ENCODE measurements around the gene LITAF. TPM values are rescaled to one million over a fixed set of nuclear protein-coding genes. Genes with fewer than 3 reads are reported as not detected.

LITAF gene
- total RNA-seq, 5 donors from 2014 or later (not counting 1 experiment from before 2014, with no cell fraction given): 150 to 256 (median 161) TPM

- H3K9me3 Mint-ChIP-seq: peaks cover 0 to 4% (median 4%) of the 10 kb centered on the region in 3 donors
- Histone ChIP-seq H3K9me3 (no peaks in the 10 kb centered on the region), H3K27ac (ENCODE audit: low read length) (no peak overlapping the region), H3K36me3 (ENCODE audit: control insufficient read depth in 2 of 2, extremely low read depth in 1 of 2, insufficient read depth in 1 of 2, low read length in 1 of 2) (no peaks in the 10 kb centered on the region), H3K27me3 (replicated peaks in 1 of 2; ENCODE audit: control insufficient read depth in 2 of 2, extremely low read depth in 1 of 2, insufficient read depth in 2 of 2, low read length in 1 of 2) (peaks cover 0 to 3% of the 10 kb centered on the region in 2 experiments), H3K4me3 (ENCODE audit: control insufficient read depth in 1 of 2, extremely low read depth in 1 of 2, low read length in 1 of 2) (no peak overlapping the region), H3K4me1 (ENCODE audit: control insufficient read depth in 1 of 2, extremely low read depth in 1 of 2, insufficient read depth in 2 of 2, low read length in 2 of 2) (peaks cover 17 to 79% of the 10 kb centered on the region in 2 experiments)
- DNase-seq (no peak), ATAC-seq (replicated peaks in 1 of 4) (no peak)
- no peaks in the 10 kb centered on the region for H3K27me3 Mint-ChIP-seq
- no peaks in the 10 kb centered on the region for H3K36me3 Mint-ChIP-seq
- peaks cover 51 to 70% (median 57%) of the 10 kb centered on the region in 3 donors for H3K4me1 Mint-ChIP-seq
- H3K27ac Mint-ChIP-seq: peak overlapping the region in 1 of 2 donors; percentile 78
- POLR2A ChIA-PET: interaction anchor here in 1 of 2 donors (0.6 kb wide), 3 partner anchors 21 to 116 kb away, joined by 3 to 7 read pairs (median 5); no protein-coding TSS in a partner anchor
- H3K4me3 Mint-ChIP-seq: no peak overlapping the region
- CTCF ChIA-PET: interaction anchor here in 1 of 2 donors (0.6 kb wide), 1 partner anchor 70 kb away, joined by 3 read pairs; no protein-coding TSS in a partner anchor
- no CpG with 5 or more reads among the region's 8 CpGs for WGBS (ENCODE audit: insufficient coverage)
Observed at GRCh38 chr16:11615748-11616447, 29.2 kb upstream of the LITAF start.

- Mint-ChIP-seq H3K4me1 (peaks cover 46 to 63% (median 46%) of the 10 kb centered on the region in 3 donors), H3K4me3 (no peak overlapping the region)
- POLR2A ChIA-PET: no interaction called here
Observed at GRCh38 chr16:11614587-11615175, 28.0 kb upstream of the LITAF start.

GRCh38 chr16:11613381-11614303 is 26.9 kb upstream of the LITAF start:
- POLR2A ChIA-PET: no interaction called here
- no peaks in the 10 kb centered on the region for H3K9me3 Mint-ChIP-seq
- H3K27ac Mint-ChIP-seq: peak overlapping the region; percentile 39 to 74
- H3K4me1 ChIP-seq (ENCODE audit: control insufficient read depth in 1 of 2, extremely low read depth in 1 of 2, insufficient read depth in 2 of 2, low read length in 2 of 2): peaks cover 9 to 64% of the 10 kb centered on the region in 2 experiments
- peaks cover 45 to 62% (median 48%) of the 10 kb centered on the region in 3 donors for H3K4me1 Mint-ChIP-seq
- H3K4me3 Mint-ChIP-seq: peak overlapping the region in 2 of 3 donors; percentile 4 to 45
- peak overlapping the region; percentile 5 for H3K27ac ChIP-seq (ENCODE audit: low read length)
- peaks cover 0 to 3% of the 10 kb centered on the region in 2 experiments for H3K27me3 ChIP-seq (replicated peaks in 1 of 2; ENCODE audit: control insufficient read depth in 2 of 2, extremely low read depth in 1 of 2, insufficient read depth in 2 of 2, low read length in 1 of 2)
- CTCF ChIA-PET: no interaction called here
- DNase-seq (peak in 12 of 35 experiments; percentile 10 to 48 (median 28)), ATAC-seq (replicated peaks in 1 of 4) (peak in 3 of 4 experiments; percentile 22 to 38 (median 23))
- no peaks in the 10 kb centered on the region for H3K36me3 ChIP-seq (ENCODE audit: control insufficient read depth in 2 of 2, extremely low read depth in 1 of 2, insufficient read depth in 1 of 2, low read length in 1 of 2)
- no peaks in the 10 kb centered on the region for H3K36me3 Mint-ChIP-seq
- no peaks in the 10 kb centered on the region for H3K9me3 ChIP-seq
- WGBS (ENCODE audit: insufficient coverage): 65% methylated on average over 17 of the region's 20 CpGs
- no peaks in the 10 kb centered on the region for H3K27me3 Mint-ChIP-seq
- H3K4me3 ChIP-seq (ENCODE audit: control insufficient read depth in 1 of 2, extremely low read depth in 1 of 2, low read length in 1 of 2): no peak overlapping the region

More at GRCh38 chr16:11614587-11615175, 28.0 kb upstream of the LITAF start:
- WGBS (ENCODE audit: insufficient coverage): 80% methylated on average over 3 of the region's 10 CpGs
- Mint-ChIP-seq H3K9me3 (no peaks in the 10 kb centered on the region), H3K27ac (peak overlapping the region in 1 of 2 donors; percentile 48), H3K27me3 (no peaks in the 10 kb centered on the region), H3K36me3 (no peaks in the 10 kb centered on the region)
- H3K9me3 ChIP-seq: no peaks in the 10 kb centered on the region
- H3K27me3 ChIP-seq (replicated peaks in 1 of 2; ENCODE audit: control insufficient read depth in 2 of 2, extremely low read depth in 1 of 2, insufficient read depth in 2 of 2, low read length in 1 of 2): peaks cover 0 to 3% of the 10 kb centered on the region in 2 experiments
- H3K4me3 ChIP-seq (ENCODE audit: control insufficient read depth in 1 of 2, extremely low read depth in 1 of 2, low read length in 1 of 2): no peak overlapping the region
- ATAC-seq (replicated peaks in 1 of 4) (no peak), DNase-seq (no peak)
- H3K27ac ChIP-seq (ENCODE audit: low read length): no peak overlapping the region
- CTCF ChIA-PET: no interaction called here
- H3K4me1 ChIP-seq (ENCODE audit: control insufficient read depth in 1 of 2, extremely low read depth in 1 of 2, insufficient read depth in 2 of 2, low read length in 2 of 2): peaks cover 13 to 71% of the 10 kb centered on the region in 2 experiments
- H3K36me3 ChIP-seq (ENCODE audit: control insufficient read depth in 2 of 2, extremely low read depth in 1 of 2, insufficient read depth in 1 of 2, low read length in 1 of 2): no peaks in the 10 kb centered on the region

- H3K9me3 Mint-ChIP-seq: no peaks in the 10 kb centered on the region
- no peak for ATAC-seq (replicated peaks in 1 of 4)
- POLR2A ChIA-PET: no interaction called here
- H3K4me1 Mint-ChIP-seq: peaks cover 39 to 57% (median 42%) of the 10 kb centered on the region in 3 donors
- DNase-seq: no peak
- peaks cover 9 to 54% of the 10 kb centered on the region in 2 experiments for H3K4me1 ChIP-seq (ENCODE audit: control insufficient read depth in 1 of 2, extremely low read depth in 1 of 2, insufficient read depth in 2 of 2, low read length in 2 of 2)
- H3K9me3 ChIP-seq: no peaks in the 10 kb centered on the region
- CTCF ChIA-PET: no interaction called here
- no peak overlapping the region for H3K4me3 Mint-ChIP-seq
- no peak overlapping the region for H3K27ac ChIP-seq (ENCODE audit: low read length)
- H3K36me3 Mint-ChIP-seq: no peaks in the 10 kb centered on the region
- no peaks in the 10 kb centered on the region for H3K27me3 Mint-ChIP-seq
- no CpG with 5 or more reads among the region's 5 CpGs for WGBS (ENCODE audit: insufficient coverage)
- peaks cover 0 to 3% of the 10 kb centered on the region in 2 experiments for H3K27me3 ChIP-seq (replicated peaks in 1 of 2; ENCODE audit: control insufficient read depth in 2 of 2, extremely low read depth in 1 of 2, insufficient read depth in 2 of 2, low read length in 1 of 2)
- no peak overlapping the region for H3K4me3 ChIP-seq (ENCODE audit: control insufficient read depth in 1 of 2, extremely low read depth in 1 of 2, low read length in 1 of 2)
- no peaks in the 10 kb centered on the region for H3K36me3 ChIP-seq (ENCODE audit: control insufficient read depth in 2 of 2, extremely low read depth in 1 of 2, insufficient read depth in 1 of 2, low read length in 1 of 2)
- H3K27ac Mint-ChIP-seq: peak overlapping the region in 1 of 2 donors; percentile 39
Observed at GRCh38 chr16:11612665-11613025, 25.9 kb upstream of the LITAF start.

GRCh38 chr16:11611871-11612664 is 25.3 kb upstream of the LITAF start:
- Histone ChIP-seq H3K36me3 (ENCODE audit: control insufficient read depth in 2 of 2, extremely low read depth in 1 of 2, insufficient read depth in 1 of 2, low read length in 1 of 2) (no peaks in the 10 kb centered on the region), H3K9me3 (no peaks in the 10 kb centered on the region), H3K4me3 (ENCODE audit: control insufficient read depth in 1 of 2, extremely low read depth in 1 of 2, low read length in 1 of 2) (no peak overlapping the region), H3K27me3 (replicated peaks in 1 of 2; ENCODE audit: control insufficient read depth in 2 of 2, extremely low read depth in 1 of 2, insufficient read depth in 2 of 2, low read length in 1 of 2) (peaks cover 0 to 3% of the 10 kb centered on the region in 2 experiments), H3K27ac (ENCODE audit: low read length) (no peak overlapping the region), H3K4me1 (ENCODE audit: control insufficient read depth in 1 of 2, extremely low read depth in 1 of 2, insufficient read depth in 2 of 2, low read length in 2 of 2) (peaks cover 9 to 51% of the 10 kb centered on the region in 2 experiments)
- H3K27ac Mint-ChIP-seq: peak overlapping the region in 1 of 2 donors; percentile 52
- WGBS (ENCODE audit: insufficient coverage): 60% methylated on average over 12 of the region's 23 CpGs
- peaks cover 39 to 54% (median 40%) of the 10 kb centered on the region in 3 donors for H3K4me1 Mint-ChIP-seq
- no peaks in the 10 kb centered on the region for H3K9me3 Mint-ChIP-seq
- H3K27me3 Mint-ChIP-seq: no peaks in the 10 kb centered on the region
- no peak overlapping the region for H3K4me3 Mint-ChIP-seq
- peak in 4 of 35 experiments; percentile 15 to 32 (median 18) for DNase-seq
- ChIA-PET POLR2A (no interaction called here), CTCF (no interaction called here)
- no peaks in the 10 kb centered on the region for H3K36me3 Mint-ChIP-seq
- peak in 1 of 4 experiments; percentile 20 for ATAC-seq (replicated peaks in 1 of 4)
